Measurements from ENCODE around the gene SUFU. TPM values are rescaled to one million over a fixed set of nuclear protein-coding genes. Genes with fewer than 3 reads are reported as not detected.

The SUFU gene
- polyA plus RNA-seq, 1 experiment = 8.5 TPM

- POLR2A ChIA-PET = no interaction called here
Measured at GRCh38 chr10:102614888-102615287, 111.1 kb downstream of the SUFU start.

DNA sequence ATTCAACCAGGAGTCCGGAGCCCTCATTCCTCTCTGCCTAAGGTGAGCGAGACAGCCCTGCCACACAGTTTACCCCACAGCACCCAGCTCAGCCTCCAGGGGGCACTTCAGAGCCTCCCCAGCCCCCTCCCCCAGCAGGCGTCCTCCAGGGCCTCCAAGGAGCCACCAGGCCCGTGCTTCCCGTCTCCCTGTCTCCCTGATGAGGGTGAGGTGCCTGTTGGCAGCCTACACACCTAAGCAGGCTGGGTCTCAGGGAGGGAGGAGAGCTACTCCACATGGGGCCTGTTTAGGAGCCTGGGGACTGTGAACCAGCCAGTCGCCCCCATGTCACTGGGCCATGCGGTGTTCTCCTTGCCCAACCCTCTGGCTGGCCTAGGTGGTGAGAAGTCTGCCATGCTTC is 111.6 kb downstream of the SUFU start:
- Histone ChIP-seq H3K36me3 (ENCODE audit: control insufficient read depth, insufficient read depth, low read length) (peaks cover 16% of the 10 kb centered on the region), H3K4me3 (ENCODE audit: low read depth, low read length) (no peak overlapping the region), H3K27me3 (ENCODE audit: control insufficient read depth, insufficient read depth, low read length) (no peaks in the 10 kb centered on the region)
- CTCF ChIA-PET = interaction anchor here (0.9 to 1.4 kb wide), 5 partner anchors 9 to 35 kb away, joined by 3 to 7 read pairs (median 4); no protein-coding TSS in a partner anchor
- TF ChIP-seq, protein P1, sequence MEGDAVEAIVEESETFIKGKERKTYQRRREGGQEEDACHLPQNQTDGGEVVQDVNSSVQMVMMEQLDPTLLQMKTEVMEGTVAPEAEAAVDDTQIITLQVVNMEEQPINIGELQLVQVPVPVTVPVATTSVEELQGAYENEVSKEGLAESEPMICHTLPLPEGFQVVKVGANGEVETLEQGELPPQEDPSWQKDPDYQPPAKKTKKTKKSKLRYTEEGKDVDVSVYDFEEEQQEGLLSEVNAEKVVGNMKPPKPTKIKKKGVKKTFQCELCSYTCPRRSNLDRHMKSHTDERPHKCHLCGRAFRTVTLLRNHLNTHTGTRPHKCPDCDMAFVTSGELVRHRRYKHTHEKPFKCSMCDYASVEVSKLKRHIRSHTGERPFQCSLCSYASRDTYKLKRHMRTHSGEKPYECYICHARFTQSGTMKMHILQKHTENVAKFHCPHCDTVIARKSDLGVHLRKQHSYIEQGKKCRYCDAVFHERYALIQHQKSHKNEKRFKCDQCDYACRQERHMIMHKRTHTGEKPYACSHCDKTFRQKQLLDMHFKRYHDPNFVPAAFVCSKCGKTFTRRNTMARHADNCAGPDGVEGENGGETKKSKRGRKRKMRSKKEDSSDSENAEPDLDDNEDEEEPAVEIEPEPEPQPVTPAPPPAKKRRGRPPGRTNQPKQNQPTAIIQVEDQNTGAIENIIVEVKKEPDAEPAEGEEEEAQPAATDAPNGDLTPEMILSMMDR (IDR thresholded peaks at IDR 0.05; ENCODE audit: insufficient read depth, low read depth, low read length) = peak; percentile 40; the same call in 1 of the 2 replicates
- POLR2A ChIA-PET = no interaction called here
- no peak for DNase-seq (ENCODE audit: low read depth)

More at GRCh38 chr10:102614888-102615287, 111.1 kb downstream of the SUFU start:
- peaks cover 16% of the 10 kb centered on the region for H3K36me3 ChIP-seq (ENCODE audit: control insufficient read depth, insufficient read depth, low read length)
- H3K4me3 ChIP-seq (ENCODE audit: low read depth, low read length) = no peak overlapping the region
- CTCF ChIA-PET = interaction anchor here (0.9 to 1.4 kb wide), 6 partner anchors 9 to 34 kb away, joined by 3 to 7 read pairs (median 4); no protein-coding TSS in a partner anchor
- no peaks in the 10 kb centered on the region for H3K27me3 ChIP-seq (ENCODE audit: control insufficient read depth, insufficient read depth, low read length)
- TF ChIP-seq, protein P1 (IDR thresholded peaks at IDR 0.05; ENCODE audit: insufficient read depth, low read depth, low read length) = no peak
- DNase-seq (ENCODE audit: low read depth) = no peak

- Histone ChIP-seq H3K4me3 (ENCODE audit: low read depth, low read length) (no peak overlapping the region), H3K27me3 (ENCODE audit: control insufficient read depth, insufficient read depth, low read length) (no peaks in the 10 kb centered on the region), H3K36me3 (ENCODE audit: control insufficient read depth, insufficient read depth, low read length) (peaks cover 16% of the 10 kb centered on the region)
- TF ChIP-seq, protein P1 (IDR thresholded peaks at IDR 0.05; ENCODE audit: insufficient read depth, low read depth, low read length) = no peak
- DNase-seq (ENCODE audit: low read depth) = no peak
- POLR2A ChIA-PET = no interaction called here
- CTCF ChIA-PET = interaction anchor here (1.3 to 1.4 kb wide), 2 partner anchors 14 to 35 kb away, joined by 3 to 7 read pairs; no protein-coding TSS in a partner anchor
Measured at GRCh38 chr10:102616066-102616770, 112.4 kb downstream of the SUFU start.

- TF ChIP-seq, protein P1 (IDR thresholded peaks at IDR 0.05; ENCODE audit: insufficient read depth, low read depth, low read length) = no peak
- CTCF ChIA-PET = no interaction called here
Measured at GRCh38 chr10:102617041-102617440, 113.3 kb downstream of the SUFU start.

DNA sequence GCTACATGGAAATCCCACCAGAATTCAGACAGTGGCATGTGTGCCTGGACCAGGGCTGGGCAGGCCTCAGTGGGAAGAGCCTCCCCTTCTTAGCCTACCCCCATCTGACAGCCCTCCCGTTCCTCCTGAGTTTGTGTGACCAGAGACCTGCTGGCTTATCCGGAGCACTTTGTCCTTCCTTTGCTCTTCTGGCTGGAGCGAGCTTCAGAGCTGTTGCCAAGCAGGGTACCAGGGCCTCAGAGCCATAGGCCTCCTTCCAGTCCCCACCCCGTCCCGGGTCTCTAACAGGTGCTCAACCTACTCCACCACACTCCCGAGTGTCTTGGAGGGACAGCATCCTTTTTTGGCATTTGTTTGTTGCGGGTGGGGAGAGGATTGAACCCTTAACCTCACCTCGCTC is 114.0 kb downstream of the SUFU start:
- CTCF ChIA-PET = interaction anchor here (1.5 kb wide), 1 partner anchor 61 kb away, joined by 5 read pairs; no protein-coding TSS in a partner anchor
- POLR2A ChIA-PET = no interaction called here
- TF ChIP-seq, protein P1 (IDR thresholded peaks at IDR 0.05; ENCODE audit: insufficient read depth, low read depth, low read length) = no peak
- H3K36me3 ChIP-seq (ENCODE audit: control insufficient read depth, insufficient read depth, low read length) = peaks cover 16% of the 10 kb centered on the region
- DNase-seq (ENCODE audit: low read depth) = no peak
- no peaks in the 10 kb centered on the region for H3K27me3 ChIP-seq (ENCODE audit: control insufficient read depth, insufficient read depth, low read length)
- no peak overlapping the region for H3K4me3 ChIP-seq (ENCODE audit: low read depth, low read length)

More at GRCh38 chr10:102617041-102617440, 113.3 kb downstream of the SUFU start:
- no peak for DNase-seq (ENCODE audit: low read depth)
- Histone ChIP-seq H3K27me3 (ENCODE audit: control insufficient read depth, insufficient read depth, low read length) (no peaks in the 10 kb centered on the region), H3K4me3 (ENCODE audit: low read depth, low read length) (no peak overlapping the region), H3K36me3 (ENCODE audit: control insufficient read depth, insufficient read depth, low read length) (peaks cover 16% of the 10 kb centered on the region)
- POLR2A ChIA-PET = no interaction called here

Measured in BJ (cell line).